Activated T-cell treated with anti-CD3 and anti-CD28 coated beads for 1 hour (primary cell): Measurements from ENCODE around the gene KRTAP4-1.
"Not testable (repeated sequence)": the region's sequence is repeated elsewhere in the genome, so short reads cannot be mapped to it uniquely, and the experiment has no call there.

Experiments used
- DNase-seq: peaks from one replicate; pipeline ENCODE4 v3.0.0-alpha.2; 2020; ENCODE audit warnings: low read depth

KRTAP4-1 gene

DNA sequence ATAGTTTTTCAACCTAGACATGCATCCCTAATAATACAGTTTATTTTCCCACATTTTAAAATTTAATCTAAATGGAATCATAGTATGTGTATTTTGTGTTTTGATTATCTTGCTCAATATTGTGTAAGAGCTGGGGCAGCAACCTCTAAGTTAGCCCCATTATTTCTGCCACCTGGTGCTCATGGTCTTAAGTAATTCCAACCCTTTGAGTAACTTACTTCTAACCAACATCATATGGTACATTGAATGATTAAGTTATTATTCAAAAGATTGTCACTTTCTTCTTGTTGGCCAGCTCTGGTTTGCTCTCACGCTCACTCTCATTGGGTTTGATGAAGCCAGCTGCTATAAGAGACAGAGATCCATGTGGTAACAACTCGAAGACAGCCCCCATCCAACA lies 12.8 kb downstream of the KRTAP4-1 start:
- no peak for DNase-seq

- no peak for DNase-seq
These were observed 16.6 kb downstream of the KRTAP4-1 start, which contains the start of gene KRTAP4-3 for GRCh38 chr17:41168121-41168520. Gene KRTAP4-3, minus strand, starts transcription at chr17:41168221. Its CDS starts 49 bp downstream, at chr17:41168172.

DNA sequence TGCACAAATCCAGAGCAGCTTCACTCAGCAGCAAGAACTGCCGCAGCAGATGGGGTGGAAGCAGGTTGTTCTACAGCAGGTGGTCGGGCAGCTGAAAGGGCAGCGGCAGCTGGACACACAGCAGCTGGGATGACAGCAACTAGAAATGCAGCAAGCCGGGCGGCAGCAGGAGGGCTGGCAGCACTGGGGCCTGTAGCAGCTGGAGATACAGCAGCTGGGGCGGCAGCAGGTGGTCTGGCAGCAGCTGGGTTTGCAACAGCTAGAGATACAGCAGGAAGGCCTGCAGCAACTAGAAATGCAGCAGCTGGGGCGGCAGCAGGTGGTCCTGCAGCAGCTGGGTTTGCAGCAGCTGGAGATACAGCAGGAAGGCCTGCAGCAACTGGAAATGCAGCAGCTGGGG lies 17.1 kb downstream of the KRTAP4-1 start:
- no peak for DNase-seq

GRCh38 chr17:41163828-41164227 lies 20.9 kb downstream of the KRTAP4-1 start:
- DNase-seq, result no peak

- DNase-seq, result no peak
These were observed 24.1 kb downstream of the KRTAP4-1 start, which contains the start of gene KRTAP4-4 for GRCh38 chr17:41160648-41161047. Gene KRTAP4-4, minus strand, starts transcription at chr17:41160748. Its CDS starts 57 bp downstream, at chr17:41160691.

- not testable (repeated sequence) for DNase-seq
These were observed 24.5 kb downstream of the KRTAP4-1 start for GRCh38 chr17:41160190-41160589.

DNA sequence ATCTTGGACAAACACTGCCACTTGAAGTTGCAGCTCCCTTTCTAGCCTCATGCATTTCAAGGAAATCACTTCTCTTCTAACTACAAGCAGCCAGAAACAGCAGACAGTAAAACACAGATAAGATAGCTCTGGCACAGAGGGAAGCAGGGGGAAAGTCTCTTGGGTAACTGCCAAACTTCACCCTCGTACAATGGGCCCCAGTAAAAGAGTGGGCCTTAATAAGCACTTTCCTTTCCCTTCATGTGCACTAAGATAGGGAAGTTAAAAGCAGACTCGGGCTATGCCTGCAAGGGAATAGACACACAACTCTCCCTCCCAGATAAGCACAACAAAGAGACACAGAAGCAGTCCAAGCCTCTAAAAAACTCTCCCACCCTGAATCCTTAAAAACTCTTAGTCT lies 30.9 kb downstream of the KRTAP4-1 start:
- DNase-seq, result no peak

- DNase-seq, result no peak
These were observed 33.2 kb downstream of the KRTAP4-1 start for GRCh38 chr17:41151525-41151924.

GRCh38 chr17:41150026-41150425 lies 34.7 kb downstream of the KRTAP4-1 start:
- no peak for DNase-seq

DNA sequence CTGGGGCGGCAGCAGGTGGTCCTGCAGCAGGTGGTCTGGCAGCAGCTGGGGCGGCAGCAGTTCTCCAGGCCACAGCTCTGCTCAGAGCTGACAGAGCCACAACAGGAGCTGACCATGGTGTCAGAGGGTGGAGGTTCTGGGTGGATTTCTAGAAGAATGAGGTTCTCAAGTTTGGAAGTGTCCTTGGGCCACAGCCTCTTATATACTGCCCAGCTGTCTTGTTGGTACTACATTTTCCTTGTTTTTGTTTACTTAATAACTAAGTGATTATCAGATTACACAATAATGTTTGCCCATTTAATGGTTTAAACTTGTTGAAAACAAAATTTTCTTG lies 35.1 kb downstream of the KRTAP4-1 start, which contains the start of gene KRTAP4-5:
Gene KRTAP4-5 (minus strand): TSS at position 174 of the 334 bp plus-strand sequence. CDS start 58 bp downstream, at position 116.
- DNase-seq, result no peak

- DNase-seq, result not testable (repeated sequence)
These were observed 35.6 kb downstream of the KRTAP4-1 start for GRCh38 chr17:41148971-41149651.

GRCh38 chr17:41147531-41148204 lies 37.0 kb downstream of the KRTAP4-1 start:
- no peak for DNase-seq

DNA sequence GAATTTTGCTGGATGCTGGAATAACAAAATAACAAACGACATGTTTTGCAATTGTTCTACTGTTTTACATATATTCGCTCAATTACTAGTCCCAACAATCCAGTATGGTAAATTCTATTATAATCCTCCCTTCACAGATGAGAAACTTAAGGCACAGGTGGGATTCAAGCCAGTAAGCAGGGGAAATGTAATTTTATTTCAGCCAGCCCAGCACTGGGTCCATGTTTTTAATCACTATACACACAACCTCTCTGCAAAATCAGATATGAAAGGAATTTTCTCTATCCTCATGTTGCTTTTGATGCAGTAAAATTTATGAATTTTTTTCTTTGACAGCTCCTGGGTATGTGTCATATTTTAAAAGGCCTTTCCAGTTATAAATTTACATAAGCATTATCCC lies 39.5 kb downstream of the KRTAP4-1 start:
- no peak for DNase-seq

DNA sequence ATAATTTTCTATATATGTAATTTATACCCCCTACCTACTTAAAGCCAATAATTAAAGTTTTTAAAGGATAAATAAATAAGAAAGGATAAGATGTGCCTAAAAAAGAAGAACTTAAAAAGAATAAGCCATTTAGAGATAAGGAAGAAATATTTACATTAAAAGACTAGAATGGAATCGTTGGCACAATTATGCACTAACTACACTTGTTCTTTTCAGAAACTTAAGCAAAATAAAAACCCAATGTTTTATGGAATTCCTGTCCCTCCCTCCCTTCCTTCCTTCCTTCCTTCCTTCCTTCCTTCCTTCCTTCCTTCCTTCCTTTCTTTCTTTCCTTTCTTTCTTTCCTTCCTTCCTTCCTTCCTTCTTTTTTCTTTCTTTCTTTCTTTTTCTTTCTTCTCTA lies 39.9 kb downstream of the KRTAP4-1 start:
- no peak for DNase-seq

DNA sequence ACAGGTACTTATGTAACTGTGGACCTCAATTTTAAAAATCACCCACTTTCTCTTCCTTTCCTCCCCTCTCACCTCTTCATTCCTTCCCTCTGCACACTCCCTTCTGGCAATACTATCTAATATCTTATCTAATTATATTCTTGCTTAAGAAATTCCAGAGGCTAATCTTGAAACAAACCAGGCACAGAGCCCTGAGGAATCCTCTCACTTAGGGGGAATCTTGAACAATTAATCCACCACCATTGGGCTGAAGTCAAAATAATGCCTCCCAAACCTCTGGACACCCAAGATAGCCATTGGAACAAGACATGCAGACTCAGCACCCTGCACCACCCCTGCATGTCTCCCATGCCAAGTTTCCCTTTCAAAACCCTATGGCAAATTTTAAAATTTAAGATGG lies 43.4 kb downstream of the KRTAP4-1 start:
- DNase-seq, result no peak

GRCh38 chr17:41140360-41141131 lies 44.2 kb downstream of the KRTAP4-1 start, which contains the start of gene KRTAP4-6:
Gene KRTAP4-6, minus strand, starts transcription at chr17:41140544. Its CDS starts 57 bp downstream, at chr17:41140487.
- DNase-seq, result no peak

GRCh38 chr17:41139865-41140264 lies 44.8 kb downstream of the KRTAP4-1 start:
- not testable (repeated sequence) for DNase-seq
